HG02588 (cell line): ENCODE data around the gene NAXD.
"Not testable (repeated sequence)": the region's sequence is repeated elsewhere in the genome, so short reads cannot be mapped to it uniquely, and the experiment has no call there.

Source experiments
- ATAC-seq: cut with Tn5 transposase; IDR thresholded peaks from one replicate; pipeline ENCODE4 v1.9.1; 2021; ENCODE audit warnings: mild to moderate bottlenecking, moderate library complexity; ENCODE audit not compliant: unreplicated experiment

The NAXD gene

GRCh38 chr13:110593430-110594130 lies 21.8 kb upstream of the NAXD start:
- ATAC-seq: peak; percentile 72

GRCh38 chr13:110597041-110597689 lies 18.2 kb upstream of the NAXD start:
- no peak for ATAC-seq

- ATAC-seq: no peak
Observed at GRCh38 chr13:110600261-110600819, 15.0 kb upstream of the NAXD start.

- ATAC-seq: no peak
Observed at GRCh38 chr13:110600980-110601379, 14.4 kb upstream of the NAXD start.

- no peak for ATAC-seq
Observed at GRCh38 chr13:110605132-110605531, 10.2 kb upstream of the NAXD start.

GRCh38 chr13:110606281-110606680 lies 9.1 kb upstream of the NAXD start:
- ATAC-seq: not testable (repeated sequence)

- no peak for ATAC-seq
Observed at GRCh38 chr13:110607675-110608224, 7.6 kb upstream of the NAXD start.

GRCh38 chr13:110610955-110611595 lies 4.3 kb upstream of the NAXD start:
- ATAC-seq: peak; percentile 34

- no peak for ATAC-seq
Observed at GRCh38 chr13:110615005-110615321, 382 bp upstream of the NAXD start.

GRCh38 chr13:110616103-110617101 lies 1.1 kb downstream of the NAXD start:
- peak; percentile 54 for ATAC-seq

GRCh38 chr13:110617321-110618072 lies 2.2 kb downstream of the NAXD start:
- ATAC-seq: no peak

GRCh38 chr13:110618167-110618566 lies 2.8 kb downstream of the NAXD start:
- no peak for ATAC-seq

GRCh38 chr13:110618780-110619179 lies 3.4 kb downstream of the NAXD start:
- ATAC-seq: no peak

- ATAC-seq: no peak
Observed at GRCh38 chr13:110620596-110620995, 5.3 kb downstream of the NAXD start.

GRCh38 chr13:110624766-110625756 lies 9.7 kb downstream of the NAXD start:
- no peak for ATAC-seq

- ATAC-seq: no peak
Observed at GRCh38 chr13:110625771-110626321, 10.5 kb downstream of the NAXD start.

GRCh38 chr13:110626521-110626920 lies 11.2 kb downstream of the NAXD start:
- no peak for ATAC-seq

- no peak for ATAC-seq
Observed at GRCh38 chr13:110627351-110627750, 12.0 kb downstream of the NAXD start.
